Fibroblast of skin of scalp (primary cell): Measurements from ENCODE around the gene SUMF2. TPM values are rescaled to one million over a fixed set of nuclear protein-coding genes. Genes with fewer than 3 reads are reported as not detected.
A peak's percentile ranks its signal among the peaks of the same experiment; 100 is the strongest.
"Not testable (repeated sequence)": the region's sequence is repeated elsewhere in the genome, so short reads cannot be mapped to it uniquely, and the experiment has no call there.

Experiments
- DNase-seq: peaks from one replicate; pipeline ENCODE4 v3.0.0-alpha.2; 2013
- polyA plus RNA-seq, 2 experiments: library from polyadenylated mRNA; unstranded; fragments of 120-200 nt; gene quantifications; one replicate each; pipeline ENCODE4 v1.2.1, GENCODE V29; 2013; ENCODE audit not compliant: insufficient read length in 2 of 2

Gene SUMF2
- 126 TPM for polyA plus RNA-seq (2013, experiment 1 of 2; ENCODE audit: insufficient read length)
- polyA plus RNA-seq (2013, experiment 2 of 2; ENCODE audit: insufficient read length): 122 TPM

DNA sequence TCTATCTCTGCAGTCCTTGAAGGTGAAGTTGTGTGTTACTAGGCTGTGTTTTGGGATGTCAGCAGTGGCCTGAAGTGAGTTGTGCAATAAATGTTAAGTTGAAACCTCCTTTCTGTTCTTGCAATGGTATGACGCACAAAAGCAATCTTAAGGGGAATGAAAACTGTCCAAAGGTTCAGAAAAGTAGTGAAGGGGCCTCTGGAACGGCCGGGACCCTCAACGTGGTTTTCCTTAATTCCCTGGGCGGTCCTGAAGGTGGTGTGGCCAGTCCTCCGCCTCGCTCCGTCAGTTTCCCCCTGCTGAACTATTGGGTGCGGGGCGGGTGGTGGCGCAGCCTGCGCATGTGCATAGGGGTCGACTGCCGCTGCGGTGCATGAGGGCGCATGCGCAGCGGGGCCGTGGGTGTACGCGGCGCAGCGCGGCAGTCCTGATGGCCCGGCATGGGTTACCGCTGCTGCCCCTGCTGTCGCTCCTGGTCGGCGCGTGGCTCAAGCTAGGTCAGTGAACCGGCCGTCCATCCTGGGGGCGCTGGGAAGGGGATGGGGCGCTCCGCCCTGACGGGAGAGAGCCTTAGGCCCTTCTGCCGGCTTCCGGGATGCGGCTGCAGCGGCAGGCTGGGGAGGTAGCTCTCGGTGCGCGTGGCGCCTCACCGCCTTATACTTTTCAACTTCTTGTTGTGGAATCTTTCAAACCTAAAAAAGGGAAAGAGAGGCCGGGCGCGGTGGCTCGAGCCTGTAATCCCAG is at the start of gene SUMF2:
TSS of gene SUMF2 (plus strand) at position 405 of the 744 bp plus-strand sequence. CDS start at position 431, 26 bp downstream.
- DNase-seq: peak; percentile 89

DNA sequence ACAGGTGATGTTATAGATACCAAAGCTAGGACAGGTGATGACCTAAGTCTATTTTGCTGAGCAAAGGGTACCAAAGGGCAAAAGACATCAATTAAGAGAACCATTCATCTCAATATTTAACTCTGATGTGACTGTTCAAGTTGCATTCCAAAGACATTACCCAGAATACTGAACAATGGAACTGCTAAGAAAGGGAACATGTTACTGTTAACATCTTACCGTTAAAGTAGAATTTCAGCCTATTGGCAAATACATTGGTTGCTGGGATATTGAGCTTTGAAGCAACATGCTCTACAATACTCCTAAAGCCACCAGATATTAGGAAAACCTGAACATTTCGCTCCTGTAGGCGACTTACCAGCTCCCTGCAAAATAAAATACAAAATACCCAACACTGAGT is 47.1 kb upstream of the SUMF2 start:
- not testable (repeated sequence) for DNase-seq

DNA sequence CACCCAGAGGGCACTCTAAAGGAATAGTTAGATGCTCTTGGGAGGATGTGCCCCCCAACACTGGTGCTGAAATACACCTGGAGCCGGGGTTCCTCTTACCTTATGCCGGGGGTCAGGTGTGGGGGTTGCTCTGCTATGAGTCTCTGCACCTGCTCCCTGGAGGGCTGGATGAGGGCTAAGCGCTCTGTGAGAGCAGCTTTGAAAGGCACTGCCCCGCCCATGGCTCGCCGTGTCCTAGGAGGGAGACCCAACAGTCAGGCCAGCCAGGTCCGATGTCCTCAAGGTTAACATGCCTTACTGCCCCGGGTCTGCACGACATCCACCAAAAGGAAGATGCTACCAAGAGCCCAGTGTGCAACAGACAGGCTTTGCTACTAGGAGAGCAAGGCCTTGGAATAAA is 44.6 kb upstream of the SUMF2 start:
- DNase-seq: no peak

DNA sequence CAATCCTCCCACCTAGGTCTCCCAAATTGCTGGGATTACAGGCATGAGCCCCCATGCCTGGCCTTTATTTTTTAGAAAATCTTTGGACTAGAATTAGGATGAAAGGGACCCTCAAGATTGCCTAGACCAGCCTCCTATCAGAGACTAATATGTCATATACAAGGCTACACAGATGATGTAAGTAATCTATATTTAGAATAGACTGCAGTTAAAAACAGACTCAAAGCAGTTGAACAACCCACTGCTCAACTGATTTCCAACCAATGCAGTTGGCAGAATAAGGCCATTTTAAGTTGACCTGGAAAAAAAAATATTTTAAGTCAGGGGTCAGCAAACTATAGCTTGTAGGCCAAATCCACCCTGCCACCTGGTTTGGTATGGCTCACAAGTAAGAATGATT is 40.6 kb upstream of the SUMF2 start:
- DNase-seq: no peak

DNA sequence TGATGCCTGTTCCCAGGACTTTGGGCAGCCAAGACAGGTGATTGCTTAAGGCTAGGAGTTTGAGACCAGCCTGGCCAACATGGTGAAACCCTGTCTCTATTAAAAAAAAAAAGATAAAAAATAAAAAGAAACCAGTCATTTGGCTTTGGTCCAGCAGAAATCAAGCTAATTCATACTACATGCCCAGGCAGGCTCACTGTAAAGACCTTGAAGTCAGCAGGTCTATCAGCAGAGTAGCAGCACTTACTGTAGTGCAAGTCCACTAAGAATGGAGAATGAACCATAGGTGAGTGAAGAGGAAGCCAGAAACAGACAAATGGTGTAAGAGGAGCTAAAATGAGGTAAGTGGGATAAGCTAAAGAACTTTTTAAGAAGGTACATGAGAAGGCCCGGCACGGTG is 37.5 kb upstream of the SUMF2 start:
- no peak for DNase-seq

DNA sequence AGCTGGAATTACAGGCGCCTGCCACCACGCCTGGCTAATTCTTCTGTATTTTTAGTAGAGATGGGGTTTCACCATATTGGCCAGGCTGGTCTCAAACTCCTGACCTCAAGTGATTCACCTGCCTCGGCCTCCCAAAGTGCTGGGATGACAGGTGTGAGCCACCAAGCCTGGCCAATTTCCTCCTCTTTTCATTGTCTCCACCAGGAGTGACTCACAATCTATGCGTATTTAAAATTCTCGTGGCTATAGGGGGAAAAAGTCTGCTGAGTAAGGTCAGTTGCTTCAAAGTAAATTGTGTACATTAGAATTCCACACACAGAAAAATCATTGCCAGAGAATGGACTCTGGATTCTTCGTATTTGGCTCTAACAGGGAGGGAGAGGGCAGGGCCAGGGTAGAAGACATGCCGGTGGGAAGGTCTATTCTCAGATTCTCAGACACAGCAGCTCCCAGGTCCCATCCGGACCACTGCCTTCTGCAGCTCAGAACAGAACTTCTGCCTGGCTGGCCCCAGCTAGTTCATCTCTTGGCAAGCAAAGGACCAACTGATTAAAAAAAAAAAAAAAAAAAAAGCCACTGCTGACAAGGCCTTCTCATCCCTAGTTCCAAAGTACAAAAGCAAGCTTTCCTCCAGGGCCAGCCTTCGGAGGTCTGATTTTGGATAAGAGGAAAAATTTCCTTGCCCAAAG is 35.0 kb upstream of the SUMF2 start:
- DNase-seq: peak; percentile 28

DNA sequence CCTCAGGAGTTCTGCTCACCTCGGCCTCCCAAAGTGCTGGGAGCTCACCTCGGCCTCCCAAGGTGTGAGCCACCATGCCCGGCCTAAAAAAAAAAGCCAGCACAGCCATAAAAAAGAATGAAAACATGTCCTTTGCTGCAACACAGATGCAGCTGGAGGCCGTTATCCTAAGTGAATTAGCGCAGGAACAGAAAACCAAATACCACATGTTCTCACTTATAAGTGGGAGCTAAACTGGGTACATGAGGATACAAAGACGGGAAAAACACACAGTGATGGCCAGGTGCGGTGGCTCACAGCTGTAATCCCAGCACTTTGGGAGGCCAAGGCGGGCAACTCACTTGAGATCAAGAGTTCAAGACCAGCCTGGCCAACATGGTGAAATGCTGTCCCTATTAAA is 33.7 kb upstream of the SUMF2 start:
- no peak for DNase-seq

DNA sequence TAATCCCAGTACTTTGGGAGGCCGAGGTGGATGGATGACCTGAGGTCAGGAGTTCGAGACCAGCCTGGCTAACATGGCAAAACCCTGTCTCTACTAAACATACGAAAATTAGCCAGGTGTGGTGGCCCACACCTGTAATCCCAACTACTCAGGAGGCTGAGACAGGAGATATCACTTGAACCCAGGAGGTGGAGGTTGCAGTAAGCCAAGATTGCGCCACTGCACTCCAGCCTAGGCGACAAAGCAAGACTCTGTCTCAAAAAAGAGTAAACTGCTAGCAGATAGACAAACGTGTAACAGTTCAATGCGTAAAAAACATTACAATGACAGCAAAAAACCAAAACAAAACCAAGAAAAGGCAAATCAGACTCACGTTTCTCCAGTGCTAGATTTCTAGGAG is 32.5 kb upstream of the SUMF2 start:
- DNase-seq: not testable (repeated sequence)

DNA sequence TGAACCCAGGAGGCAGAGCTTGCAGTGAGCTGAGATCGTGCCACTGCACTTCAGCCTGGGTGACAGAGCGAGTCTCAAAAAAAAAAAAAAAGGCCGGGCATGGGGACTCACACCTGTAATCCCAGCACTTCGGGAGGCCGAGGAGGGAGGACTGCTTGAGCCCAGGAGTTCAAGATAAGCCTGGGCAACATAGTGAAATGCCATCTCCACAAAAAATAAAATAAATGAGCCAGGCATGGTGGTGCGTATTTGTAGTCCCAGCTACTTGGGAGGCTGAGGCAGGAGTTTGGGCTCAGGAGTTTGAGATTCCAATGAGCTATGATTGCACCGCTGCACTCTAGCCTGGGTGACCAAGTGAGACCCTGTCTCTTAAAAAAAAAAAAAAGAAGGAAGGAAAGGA is 31.5 kb upstream of the SUMF2 start:
- not testable (repeated sequence) for DNase-seq

DNA sequence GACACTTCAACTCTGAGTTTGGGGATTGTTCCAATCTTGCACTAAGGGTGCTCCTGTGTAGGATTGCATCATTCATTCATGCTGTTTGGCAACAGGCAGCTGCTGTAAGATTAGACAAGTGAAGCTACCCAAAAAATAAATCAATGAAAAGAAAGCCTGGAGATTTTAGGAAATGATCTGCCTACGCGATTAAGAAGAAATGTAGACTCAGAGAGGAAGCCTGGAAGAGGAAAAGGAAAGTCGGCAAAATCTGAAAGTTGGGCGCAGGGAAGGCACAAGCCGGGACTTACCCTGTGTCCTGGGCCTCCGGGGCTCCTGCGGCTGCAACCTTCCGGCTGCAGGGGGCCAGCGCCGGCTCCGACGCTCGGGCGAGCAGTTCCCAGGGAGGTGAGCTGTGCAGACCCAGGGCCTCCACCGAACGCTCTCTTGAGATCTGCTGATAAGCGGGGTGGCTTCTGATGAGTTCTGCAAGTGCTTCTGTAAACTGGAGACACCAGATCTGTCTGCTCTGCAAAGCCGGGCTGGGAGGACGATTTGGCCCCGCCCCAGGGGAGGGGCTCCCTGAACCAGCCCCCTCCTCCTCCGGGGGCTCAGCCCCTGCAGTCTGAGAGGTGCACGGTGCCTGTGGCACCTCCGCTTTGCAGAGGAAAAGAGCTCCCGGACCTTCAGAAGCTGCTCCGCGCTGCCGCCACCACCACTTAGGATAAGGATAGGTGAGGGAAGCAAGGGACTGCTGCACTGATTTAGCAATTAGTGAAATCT is 30.2 kb upstream of the SUMF2 start:
- peak; percentile 68 for DNase-seq

DNA sequence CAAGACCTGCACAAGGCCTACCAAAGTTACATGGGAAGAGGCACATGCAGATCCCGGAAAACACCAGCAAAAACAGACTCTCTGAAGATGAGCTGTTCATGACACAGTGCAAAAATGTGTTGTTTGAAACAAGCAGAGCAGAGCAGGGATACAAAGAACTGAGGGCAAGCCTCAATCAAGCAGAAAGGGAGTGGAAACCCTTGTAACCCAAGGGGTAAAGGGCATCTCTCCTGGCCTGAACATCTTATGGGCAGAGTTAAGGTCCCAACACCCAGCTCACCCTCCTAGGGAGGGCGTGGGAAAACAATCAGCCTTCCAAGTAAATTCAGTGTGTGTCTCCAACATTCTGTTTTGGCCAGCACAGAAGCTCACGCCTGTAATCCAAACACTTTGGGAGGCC is 23.4 kb upstream of the SUMF2 start:
- DNase-seq: no peak

DNA sequence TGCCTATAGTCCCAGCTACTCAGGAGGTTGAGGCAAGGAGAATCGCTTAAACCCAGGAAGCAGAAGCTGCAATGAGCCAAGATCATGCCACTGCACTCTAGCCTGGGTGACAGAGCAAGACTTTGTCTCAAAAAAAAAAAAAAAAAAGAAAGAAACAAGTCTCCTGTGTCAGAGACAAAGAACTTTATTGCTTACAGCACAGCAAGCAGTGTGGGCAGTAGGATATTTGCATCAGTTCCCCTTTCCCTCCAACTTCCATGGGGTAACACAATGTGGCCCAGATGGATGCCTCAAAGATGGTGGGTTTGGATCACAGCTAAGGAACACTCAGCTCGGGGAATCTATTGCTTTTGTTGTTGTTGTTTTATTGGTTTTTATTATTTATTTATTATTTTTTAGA is 18.3 kb upstream of the SUMF2 start:
- DNase-seq: not testable (repeated sequence)

DNA sequence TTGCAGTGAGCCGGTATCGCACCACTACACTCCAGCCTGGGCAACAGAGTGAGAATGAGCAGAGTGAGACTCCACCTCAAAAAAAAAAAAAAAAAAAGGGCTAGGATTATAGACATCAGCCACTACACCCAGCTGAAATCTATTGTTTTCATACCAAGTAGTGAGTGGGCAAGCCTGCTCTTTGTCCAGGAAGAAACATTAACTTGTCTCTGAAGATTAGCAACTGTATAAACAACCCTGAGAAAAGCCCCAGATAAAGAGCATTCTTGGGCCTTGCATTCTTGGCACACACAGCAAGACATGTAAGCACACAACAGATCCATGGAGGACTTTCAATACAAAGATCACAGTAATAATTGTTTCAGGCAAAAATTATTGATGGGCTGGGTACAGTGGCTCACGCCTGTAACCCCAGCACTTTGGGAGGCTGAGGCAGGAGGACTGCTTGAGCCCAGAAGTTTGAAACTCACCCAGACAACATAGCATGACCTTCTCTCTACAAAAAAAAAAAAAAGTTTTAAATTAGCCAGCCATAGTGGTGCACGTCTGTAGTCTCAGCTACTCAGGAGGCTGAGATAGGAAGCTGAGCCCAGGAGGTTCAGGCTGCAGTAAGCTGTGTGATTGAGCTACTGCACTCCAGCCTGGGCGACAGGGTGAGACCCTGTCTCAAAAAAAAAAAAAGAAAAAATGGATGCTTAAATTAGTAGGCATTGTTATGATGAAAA is 17.2 kb upstream of the SUMF2 start:
- peak; percentile 68 for DNase-seq

DNA sequence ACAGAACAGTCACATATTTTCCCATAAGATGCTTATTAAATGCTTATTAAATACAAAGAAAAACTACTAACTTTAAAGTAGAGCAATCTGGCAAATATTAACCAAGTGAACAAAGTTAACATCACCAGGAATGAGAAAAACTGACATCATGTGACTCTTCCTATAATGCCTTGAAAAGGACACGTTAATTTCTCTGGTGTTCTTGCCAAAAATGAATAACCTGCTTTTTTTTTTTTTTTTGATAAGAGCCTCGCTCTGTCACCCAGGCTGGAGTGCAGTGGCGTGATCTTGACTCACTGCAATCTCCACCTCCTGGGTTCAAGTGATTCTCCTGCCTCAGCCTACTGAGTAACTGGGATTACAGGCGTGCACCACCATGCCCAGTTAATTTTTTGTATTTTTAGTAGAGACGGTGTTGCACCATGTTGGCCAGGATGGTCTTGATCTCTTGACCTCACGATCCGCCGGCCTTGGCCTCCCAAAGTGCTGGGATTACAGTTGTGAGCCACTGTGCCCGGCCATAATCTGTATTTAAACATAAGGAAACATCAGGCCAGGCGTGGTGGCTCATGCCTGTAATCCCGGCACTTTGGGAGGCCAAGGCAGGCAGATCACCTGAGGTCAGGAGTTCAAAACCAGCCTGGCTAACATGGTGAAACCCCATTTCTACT is 16.5 kb upstream of the SUMF2 start:
- not testable (repeated sequence) for DNase-seq

DNA sequence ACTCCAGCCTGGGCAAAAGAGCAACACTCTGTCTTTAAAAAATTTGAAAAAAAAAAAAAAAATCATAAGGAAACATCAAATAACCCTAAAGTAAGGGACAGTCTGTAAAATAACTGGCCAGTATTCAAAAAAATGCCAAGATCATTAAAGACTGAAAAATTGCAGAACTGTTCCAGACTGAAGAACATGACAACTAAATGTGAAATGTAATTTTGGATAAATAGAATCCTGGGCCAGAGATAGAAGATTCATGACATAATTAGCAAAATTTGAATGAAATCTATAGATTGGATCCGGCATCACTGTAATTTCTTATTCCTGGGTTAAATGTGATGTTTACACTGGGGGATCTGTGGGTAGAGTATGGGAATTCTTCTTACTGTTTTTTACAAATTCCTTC is 15.8 kb upstream of the SUMF2 start:
- DNase-seq: no peak

DNA sequence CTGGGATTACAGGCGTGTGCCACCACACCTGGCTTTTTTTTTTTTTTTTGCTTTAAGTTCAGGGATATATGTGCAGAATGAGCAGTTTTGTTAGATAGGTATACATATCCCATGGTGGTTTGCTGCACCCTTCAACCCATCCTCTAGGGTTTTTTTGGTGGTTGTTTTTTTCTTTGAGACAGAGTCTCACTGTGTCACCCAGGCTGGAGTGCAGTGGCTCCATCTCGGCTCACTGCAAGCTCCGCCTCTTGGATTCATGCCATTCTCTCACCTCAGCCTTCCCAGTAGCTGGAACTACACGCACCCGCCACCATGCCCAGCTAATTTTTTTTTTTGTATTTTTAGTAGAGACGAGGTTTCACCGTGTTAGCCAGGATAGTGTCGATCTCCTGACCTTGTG is 15.3 kb upstream of the SUMF2 start:
- not testable (repeated sequence) for DNase-seq

DNA sequence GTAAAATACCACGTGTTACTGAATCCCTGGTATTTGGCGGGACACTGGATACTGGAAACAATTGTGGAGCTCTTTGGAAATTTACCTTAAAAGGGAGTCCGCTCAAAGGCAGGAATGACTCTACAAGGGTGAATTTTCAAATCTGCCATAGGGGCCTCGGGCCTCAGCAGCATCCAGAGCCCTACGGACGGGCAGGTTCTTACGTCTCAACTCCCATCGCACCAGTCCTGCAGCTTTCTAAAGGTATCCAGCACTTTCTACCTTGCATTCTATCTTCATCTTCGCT is 13.1 kb upstream of the SUMF2 start:
- no peak for DNase-seq

DNA sequence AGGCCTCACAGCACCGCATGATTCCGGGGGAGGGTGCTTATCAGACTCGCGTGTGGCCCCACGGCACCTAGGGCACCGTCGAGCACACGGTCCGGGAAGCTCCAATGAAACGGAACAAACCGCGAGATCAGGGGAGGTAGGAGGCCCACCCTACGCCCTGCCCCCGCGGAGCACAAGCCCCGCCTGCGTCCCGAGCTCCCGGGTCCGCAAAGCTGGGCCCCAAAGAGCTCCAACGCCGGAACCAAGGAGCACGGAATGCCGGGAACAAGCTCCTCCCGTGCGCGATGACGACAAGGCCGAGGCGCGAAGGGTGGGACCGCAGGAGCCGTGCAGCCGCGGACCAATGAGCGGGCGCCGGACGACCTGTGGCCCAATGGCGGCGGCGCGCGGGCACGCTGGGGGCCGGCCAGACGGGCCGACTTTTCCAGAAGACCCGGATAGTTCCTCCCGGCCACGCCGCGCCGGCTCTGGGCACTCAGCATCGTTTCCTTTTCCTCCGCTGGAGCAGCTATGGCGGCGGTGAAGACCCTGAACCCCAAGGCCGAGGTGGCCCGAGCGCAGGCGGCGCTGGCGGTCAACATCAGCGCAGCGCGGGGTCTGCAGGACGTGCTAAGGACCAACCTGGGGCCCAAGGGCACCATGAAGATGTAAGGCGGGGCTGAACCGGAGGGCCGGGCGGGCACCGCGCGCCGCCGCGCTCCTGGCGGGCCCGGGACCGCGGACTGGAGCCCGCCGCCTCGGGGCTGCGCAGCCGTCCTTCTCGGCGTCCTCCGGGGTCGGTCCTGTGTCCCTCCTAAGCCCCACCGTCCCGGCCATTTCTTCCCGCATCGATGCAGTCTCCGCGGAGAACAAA is 12.5 kb upstream of the SUMF2 start, which contains the start of the genes CCT6A and PSPH:
TSS of gene CCT6A (plus strand) at position 427 of the 853 bp plus-strand sequence. CDS start at position 511, 84 bp downstream.
TSS of gene PSPH (minus strand) at position 106 of the 853 bp plus-strand sequence. CDS start 30,232 bp downstream, outside the sequence.
- DNase-seq: peak; percentile 99

DNA sequence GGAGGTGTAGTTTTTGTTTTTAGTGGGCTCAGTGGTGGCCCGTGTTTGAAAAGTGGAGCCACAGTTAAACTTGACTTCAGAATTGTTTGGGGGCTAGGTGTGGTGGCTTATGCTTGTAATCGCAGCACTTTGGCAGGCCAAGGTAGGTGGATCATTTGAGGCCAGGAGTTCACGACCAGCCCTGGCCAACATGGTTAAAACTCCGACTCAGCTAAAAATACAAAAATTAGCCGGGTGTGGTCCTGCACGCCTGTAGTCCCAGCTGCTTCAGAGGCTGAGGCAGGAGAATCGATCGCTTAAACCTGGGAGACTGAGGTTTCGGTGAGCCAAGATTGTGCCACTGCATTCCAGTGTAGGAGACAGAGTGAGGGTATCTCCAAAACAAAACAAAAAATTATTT is 10.7 kb upstream of the SUMF2 start:
- DNase-seq: no peak

DNA sequence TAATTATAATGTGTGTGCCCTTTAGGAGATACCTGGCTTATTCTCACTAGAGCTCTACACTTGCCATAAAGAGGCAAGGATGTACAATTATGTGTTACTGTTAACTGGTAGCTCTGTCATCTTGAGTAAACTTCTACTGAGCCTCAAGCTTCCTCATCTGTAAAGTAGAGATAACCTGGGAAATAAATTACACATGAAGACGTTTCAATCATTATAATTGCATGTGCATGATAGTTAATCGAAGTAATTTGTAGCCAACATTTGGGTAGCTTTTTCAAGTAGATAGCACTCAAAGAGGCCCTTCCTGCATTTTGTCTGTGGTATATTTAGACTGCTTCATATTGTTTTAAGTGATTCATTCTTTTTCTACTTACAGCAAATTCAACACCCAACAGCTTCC is 10.1 kb upstream of the SUMF2 start:
- no peak for DNase-seq

DNA sequence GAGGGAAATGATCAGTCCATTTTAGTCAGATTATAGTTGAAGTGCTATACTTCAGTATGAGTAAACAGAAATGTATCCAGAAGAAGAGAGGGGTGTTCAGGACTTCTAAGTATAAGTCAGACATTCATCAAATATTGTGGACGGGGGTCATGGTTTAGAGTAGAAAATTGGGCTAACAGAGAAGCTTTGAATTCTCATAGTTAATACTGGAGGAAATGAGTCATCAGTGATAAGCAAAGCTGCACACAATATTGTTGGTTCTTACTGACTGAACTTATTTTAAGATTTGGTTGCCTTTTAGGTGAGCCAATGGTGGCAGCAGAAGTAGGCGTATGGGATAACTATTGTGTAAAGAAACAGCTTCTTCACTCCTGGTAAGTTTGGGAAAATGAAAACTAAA is 1.7 kb upstream of the SUMF2 start:
- DNase-seq: no peak
